K562 (cell line): Measurements from ENCODE around the gene HIVEP3.

Experiments
- GATA2 ChIP-seq: sonication (generic); formaldehyde crosslinking; IDR thresholded peaks from 2 replicates; pipeline ENCODE4 v1.4.0; 2020; ENCODE audit warnings: mild to moderate bottlenecking, missing genetic modification reagents
- JUNB ChIP-seq: fragments of 450-650 bp; formaldehyde crosslinking; conservative IDR thresholded peaks from 2 replicates; pipeline ENCODE4 v1.4.0; 2020; ENCODE audit warnings: mild to moderate bottlenecking
- NFE2 ChIP-seq: IDR thresholded peaks from 2 replicates; pipeline ENCODE4 v1.6.1; 2014; ENCODE audit warnings: antibody characterized with exemption, low read depth
- NR2C2 ChIP-seq, 2 experiments: fragments of 200-800 bp in 1 of 2; sonication (Bioruptor generic) in 1 of 2; sonication (generic) in 1 of 2; formaldehyde crosslinking in 1 of 2; IDR thresholded peaks; 2 replicates each; pipeline versions ENCODE4 v1.6.1 to v1.8.0; 2016 to 2022; ENCODE audit warnings: mild to moderate bottlenecking in 1 of 2, missing compliant biosample characterization in 1 of 2, missing genetic modification characterization in 1 of 2, missing genetic modification reagents in 1 of 2
- PATZ1 ChIP-seq: fragments of 250-450 bp; sonication (Bioruptor Pico); IDR thresholded peaks from 2 replicates; pipeline ENCODE4 v1.5.0; 2020; ENCODE audit warnings: mild to moderate bottlenecking, borderline replicate concordance
- PHF8 ChIP-seq: fragments of 200-600 bp; sonication (generic); IDR thresholded peaks from 2 replicates; pipeline ENCODE4 v1.6.1; 2012; ENCODE audit warnings: mixed run types, mild to moderate bottlenecking, inconsistent platforms, low read length, moderate library complexity, borderline replicate concordance
- POLR2A ChIP-seq: fragments of 450-650 bp; conservative IDR thresholded peaks from 2 replicates; pipeline ENCODE4 v1.6.1; 2016
- SMC3 ChIP-seq: conservative IDR thresholded peaks from 2 replicates; pipeline ENCODE4 v1.6.1; 2011; ENCODE audit warnings: low read depth, low read length, improper control_type of control experiment; ENCODE audit not compliant: insufficient read depth
- TAF9B ChIP-seq: fragments of 450-650 bp; IDR thresholded peaks from 2 replicates; pipeline ENCODE4 v1.6.1; 2018; ENCODE audit warnings: mild to moderate bottlenecking; ENCODE audit not compliant: partially characterized antibody
- TEAD4 ChIP-seq, 2 experiments: sonication (generic) in 1 of 2; formaldehyde crosslinking in 1 of 2; IDR thresholded peaks; 2 replicates each; pipeline versions ENCODE4 v1.6.1 to v1.8.0; 2012 to 2022; ENCODE audit warnings: borderline replicate concordance in 1 of 2, inconsistent platforms in 1 of 2, low read length in 1 of 2, mild to moderate bottlenecking in 1 of 2, missing genetic modification reagents in 1 of 2
- ZBTB1 ChIP-seq: sonication (generic); formaldehyde crosslinking; IDR thresholded peaks from 2 replicates; pipeline ENCODE4 v1.8.1; 2023; ENCODE audit warnings: missing genetic modification reagents, low read depth, mild to moderate bottlenecking, borderline replicate concordance
- ZNF444 ChIP-seq: fragments of 250-450 bp; sonication (Bioruptor Pico); IDR thresholded peaks from 2 replicates; pipeline ENCODE4 v1.4.0; 2020; ENCODE audit warnings: mild to moderate bottlenecking, moderate library complexity
- ZNF551 ChIP-seq: fragments of 250-450 bp; sonication (Bioruptor Pico); IDR thresholded peaks from 2 replicates; pipeline ENCODE4 v1.5.0; 2021; ENCODE audit warnings: mild to moderate bottlenecking, moderate library complexity
- TF ChIP-seq, protein P1 (sequence below): fragments of 250-450 bp; sonication (Bioruptor Pico); IDR thresholded peaks from 2 replicates; pipeline ENCODE4 v1.9.0; 2021; ENCODE audit warnings: mild to moderate bottlenecking, inconsistent platforms

GRCh38 chr1:41816061-41816460 lies 102.7 kb downstream of the HIVEP3 start:
- no peak for TF ChIP-seq PHF8
- TF ChIP-seq JUNB (CRISPR knock-in tag), result no peak
- TF ChIP-seq ZNF444 (CRISPR knock-in tag), result no peak
- no peak for TF ChIP-seq NR2C2 (CRISPR knock-in tag; IDR thresholded peaks at IDR 0.05)
- no peak for TF ChIP-seq NR2C2 (tag; IDR thresholded peaks at IDR 0.05)
- TF ChIP-seq ZBTB1 (CRISPR knock-in tag), result no peak
- TF ChIP-seq TEAD4 (IDR thresholded peaks at IDR 0.05; ENCODE audit: low read length), result no peak
- no peak for TF ChIP-seq TEAD4 (CRISPR knock-in tag; IDR thresholded peaks at IDR 0.05; ENCODE audit: borderline replicate concordance)
- no peak for TF ChIP-seq SMC3
- no peak for TF ChIP-seq PATZ1
- no peak for TF ChIP-seq NFE2
- TF ChIP-seq GATA2 (CRISPR knock-in tag), result no peak
- no peak for TF ChIP-seq POLR2A
- no peak for TF ChIP-seq TAF9B
- TF ChIP-seq, protein P1, sequence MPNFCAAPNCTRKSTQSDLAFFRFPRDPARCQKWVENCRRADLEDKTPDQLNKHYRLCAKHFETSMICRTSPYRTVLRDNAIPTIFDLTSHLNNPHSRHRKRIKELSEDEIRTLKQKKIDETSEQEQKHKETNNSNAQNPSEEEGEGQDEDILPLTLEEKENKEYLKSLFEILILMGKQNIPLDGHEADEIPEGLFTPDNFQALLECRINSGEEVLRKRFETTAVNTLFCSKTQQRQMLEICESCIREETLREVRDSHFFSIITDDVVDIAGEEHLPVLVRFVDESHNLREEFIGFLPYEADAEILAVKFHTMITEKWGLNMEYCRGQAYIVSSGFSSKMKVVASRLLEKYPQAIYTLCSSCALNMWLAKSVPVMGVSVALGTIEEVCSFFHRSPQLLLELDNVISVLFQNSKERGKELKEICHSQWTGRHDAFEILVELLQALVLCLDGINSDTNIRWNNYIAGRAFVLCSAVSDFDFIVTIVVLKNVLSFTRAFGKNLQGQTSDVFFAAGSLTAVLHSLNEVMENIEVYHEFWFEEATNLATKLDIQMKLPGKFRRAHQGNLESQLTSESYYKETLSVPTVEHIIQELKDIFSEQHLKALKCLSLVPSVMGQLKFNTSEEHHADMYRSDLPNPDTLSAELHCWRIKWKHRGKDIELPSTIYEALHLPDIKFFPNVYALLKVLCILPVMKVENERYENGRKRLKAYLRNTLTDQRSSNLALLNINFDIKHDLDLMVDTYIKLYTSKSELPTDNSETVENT (CRISPR knock-in tag), result no peak
- TF ChIP-seq ZNF551 (CRISPR knock-in tag), result no peak
